Mesenchymal stem cell (in vitro differentiated cells and primary cell): ENCODE data around the gene RPL41.
A peak's percentile ranks its signal among the peaks of the same experiment; 100 is the strongest.

Source experiments
- DNase-seq: peaks from one replicate; pipeline ENCODE4 v3.0.0-alpha.2; 2013
- H2AFZ ChIP-seq: one replicate; pipeline ENCODE4 v1.6.1; 2013; ENCODE audit warnings: low read depth, mild to moderate bottlenecking, control low read depth, inconsistent platforms, low read length, moderate library complexity
- H2AK5ac ChIP-seq: 2 replicates; pipeline ENCODE4 v1.6.1; 2013; ENCODE audit warnings: low read length, moderate library complexity, mild to moderate bottlenecking, inconsistent platforms; ENCODE audit not compliant: severe bottlenecking
- H2BK120ac ChIP-seq: one replicate; pipeline ENCODE4 v1.6.1; 2013; ENCODE audit warnings: low read depth, mild to moderate bottlenecking, inconsistent platforms, low read length, moderate library complexity
- H2BK12ac ChIP-seq, 2 experiments: one replicate each; pipeline ENCODE4 v1.6.1; 2013; ENCODE audit warnings: inconsistent platforms in 2 of 2, low read length in 2 of 2, mild to moderate bottlenecking in 2 of 2, moderate library complexity in 2 of 2, control low read depth in 1 of 2
- H2BK15ac ChIP-seq: one replicate; pipeline ENCODE4 v1.6.1; 2013; ENCODE audit warnings: mild to moderate bottlenecking, low read depth, inconsistent platforms; ENCODE audit not compliant: poor library complexity, severe bottlenecking
- H2BK5ac ChIP-seq: 2 replicates; pipeline ENCODE4 v1.6.1; 2013; ENCODE audit warnings: low read depth, mild to moderate bottlenecking, low read length, control low read depth, inconsistent platforms; ENCODE audit not compliant: poor library complexity, severe bottlenecking
- H3K14ac ChIP-seq, 2 experiments: one replicate each; pipeline ENCODE4 v1.6.1; 2013; ENCODE audit warnings: inconsistent platforms in 2 of 2, low read length in 2 of 2, control low read depth in 1 of 2, mild to moderate bottlenecking in 1 of 2, moderate library complexity in 1 of 2
- H3K18ac ChIP-seq, 2 experiments: one replicate each; pipeline ENCODE4 v1.6.1; 2013; ENCODE audit warnings: inconsistent platforms in 2 of 2, low read length in 2 of 2, control low read depth in 1 of 2, low read depth in 1 of 2, mild to moderate bottlenecking in 1 of 2
- H3K23ac ChIP-seq, 2 experiments: one replicate each; pipeline ENCODE4 v1.6.1; 2013; ENCODE audit warnings: inconsistent platforms in 2 of 2, low read length in 2 of 2, mild to moderate bottlenecking in 2 of 2, moderate library complexity in 2 of 2, control low read depth in 1 of 2
- H3K27ac ChIP-seq: 2 replicates; pipeline ENCODE4 v1.5.1; 2013; ENCODE audit warnings: mild to moderate bottlenecking, moderate library complexity, low read length, control low read depth, inconsistent platforms; ENCODE audit not compliant: poor library complexity, severe bottlenecking
- H3K27me3 ChIP-seq, 2 experiments: 2 replicates each; pipeline versions ENCODE4 v1.6.1 to v1.7.0; 2013; ENCODE audit warnings: low read length in 2 of 2, mild to moderate bottlenecking in 2 of 2, moderate library complexity in 2 of 2, control low read depth in 1 of 2, inconsistent platforms in 1 of 2; ENCODE audit not compliant: control insufficient read depth in 1 of 2, insufficient read depth in 1 of 2
- H3K36me3 ChIP-seq, 2 experiments: 2 replicates each; pipeline versions ENCODE4 v1.6.1 to v1.7.0; 2013; ENCODE audit warnings: low read length in 2 of 2, control low read depth in 1 of 2, inconsistent platforms in 1 of 2, low read depth in 1 of 2, mild to moderate bottlenecking in 1 of 2; ENCODE audit not compliant: insufficient read depth in 2 of 2, control insufficient read depth in 1 of 2
- H3K4ac ChIP-seq, 2 experiments: one replicate each; pipeline ENCODE4 v1.6.1; 2013; ENCODE audit warnings: inconsistent platforms in 2 of 2, low read length in 2 of 2, mild to moderate bottlenecking in 2 of 2, moderate library complexity in 2 of 2, control low read depth in 1 of 2, low read depth in 1 of 2
- H3K4me1 ChIP-seq: 2 replicates; pipeline ENCODE4 v1.6.1; 2013; ENCODE audit warnings: low read depth, low read length, control low read depth; ENCODE audit not compliant: control insufficient read depth, insufficient read depth
- H3K4me2 ChIP-seq: 2 replicates; pipeline ENCODE4 v1.6.1; 2013; ENCODE audit warnings: low read length, mild to moderate bottlenecking, inconsistent platforms; ENCODE audit not compliant: poor library complexity, severe bottlenecking
- H3K4me3 ChIP-seq, 2 experiments: 2 replicates each; pipeline versions ENCODE4 v1.5.1 to v1.7.0; 2013; ENCODE audit warnings: low read length in 2 of 2, mild to moderate bottlenecking in 2 of 2, control low read depth in 1 of 2, low read depth in 1 of 2; ENCODE audit not compliant: insufficient read depth in 1 of 2
- H3K79me1 ChIP-seq: replicated peaks from 2 replicates; pipeline ENCODE4 v1.6.1; 2013; ENCODE audit warnings: mild to moderate bottlenecking, control low read depth, low read length, inconsistent platforms; ENCODE audit not compliant: poor library complexity, severe bottlenecking
- H3K9ac ChIP-seq: 2 replicates; pipeline ENCODE4 v1.7.0; 2013; ENCODE audit warnings: mild to moderate bottlenecking, low read length, moderate library complexity
- H3K9me3 ChIP-seq: 2 replicates; pipeline ENCODE4 v1.7.0; 2013; ENCODE audit warnings: mild to moderate bottlenecking, low read length; ENCODE audit not compliant: control insufficient read depth
- H4K8ac ChIP-seq: one replicate; pipeline ENCODE4 v1.6.1; 2013; ENCODE audit warnings: inconsistent platforms, mild to moderate bottlenecking, low read length, moderate library complexity
- H4K91ac ChIP-seq: one replicate; pipeline ENCODE4 v1.6.1; 2013; ENCODE audit warnings: mild to moderate bottlenecking, low read length, inconsistent platforms
- WGBS: methylation state at CpG from one replicate; pipeline ENCODE4 v1.1.7; 2013; ENCODE audit warnings: mixed read lengths; 5-methylcytosine and 5-hydroxymethylcytosine counted together

The RPL41 gene

DNA sequence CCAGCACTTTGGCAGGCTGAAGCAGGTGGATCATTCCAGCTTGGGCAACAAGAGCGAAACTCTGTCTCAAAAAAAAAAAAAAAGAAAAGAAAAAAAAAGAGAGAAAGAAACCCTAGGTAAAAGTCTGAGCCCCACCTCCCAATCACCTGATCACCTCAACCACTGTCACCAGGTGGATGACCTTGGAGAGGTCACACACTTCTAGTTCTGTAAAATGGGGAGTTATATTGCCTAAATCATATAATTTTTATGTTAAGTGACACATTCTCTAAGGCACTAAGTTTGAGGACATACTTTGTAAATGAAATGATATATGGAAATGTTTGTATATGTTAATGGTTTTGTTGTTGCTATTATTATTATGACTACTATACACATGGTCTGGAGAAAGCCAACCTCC lies 38.0 kb upstream of the RPL41 start:
- Histone ChIP-seq H3K27me3 (peaks cover 23 to 32% of the 10 kb centered on the region in 2 experiments), H4K8ac (no peak overlapping the region), H2BK15ac (no peak overlapping the region), H3K14ac (no peak overlapping the region), H2BK5ac (no peak overlapping the region), H3K4me2 (no peak overlapping the region), H3K4ac (no peak overlapping the region), H3K27ac (peak overlapping the region; percentile 6), H3K9ac (peak overlapping the region; percentile 79), H3K79me1 (no peaks in the 10 kb centered on the region), H2AFZ (no peak overlapping the region), H3K18ac (no peak overlapping the region), H2BK12ac (no peak overlapping the region), H2AK5ac (no peak overlapping the region), H3K9me3 (no peaks in the 10 kb centered on the region), H4K91ac (no peak overlapping the region), H2BK120ac (no peak overlapping the region), H3K36me3 (no peaks in the 10 kb centered on the region), H3K4me3 (no peak overlapping the region), H3K4me1 (peaks cover 18% of the 10 kb centered on the region), H3K23ac (no peak overlapping the region)
- WGBS, result no CpG with 5 or more reads among the region's 1 CpG
- DNase-seq, result no peak

DNA sequence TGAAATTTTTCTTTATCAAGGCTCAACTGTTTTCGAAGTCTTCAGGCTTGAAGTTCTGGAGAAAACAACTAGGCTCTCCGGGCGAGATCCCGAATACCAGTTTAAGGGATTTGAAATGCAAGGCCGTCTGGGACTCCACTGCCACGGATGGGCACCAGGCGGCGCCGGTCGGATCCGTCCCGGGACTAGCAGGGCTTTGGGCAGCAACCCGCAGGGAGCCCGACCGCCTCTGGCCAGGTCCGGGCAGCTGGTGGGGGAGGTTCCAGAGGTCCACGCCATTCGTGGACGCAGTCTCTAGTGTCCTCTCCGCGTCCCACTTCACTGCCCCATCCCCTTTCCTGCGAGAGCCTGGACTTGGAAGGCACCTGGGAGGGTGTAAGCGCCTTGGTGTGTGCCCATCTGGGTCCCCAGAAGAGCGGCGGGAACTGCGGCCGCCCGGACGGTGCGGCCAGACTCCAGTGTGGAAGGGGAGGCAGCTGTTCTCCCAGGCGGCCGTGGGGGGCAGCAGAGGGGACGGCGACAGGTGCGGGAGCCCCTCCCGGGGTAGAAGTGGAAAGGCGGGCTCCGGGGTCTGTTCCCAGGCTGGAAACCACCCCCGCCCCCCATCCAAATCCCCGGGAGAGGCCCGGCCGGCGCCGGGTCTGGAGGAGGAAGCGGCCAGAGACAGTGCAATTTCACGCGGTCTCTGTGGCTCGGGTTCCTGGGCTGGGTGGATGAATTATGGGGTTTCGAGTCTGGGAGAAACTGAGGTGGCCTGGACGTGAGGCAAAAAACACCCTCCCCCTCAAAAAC lies 37.3 kb upstream of the RPL41 start:
- no peak overlapping the region for H2AK5ac ChIP-seq
- peaks cover 18% of the 10 kb centered on the region for H3K4me1 ChIP-seq
- no peaks in the 10 kb centered on the region for H3K9me3 ChIP-seq
- H3K4ac ChIP-seq, result no peak overlapping the region
- H3K23ac ChIP-seq, result no peak overlapping the region
- peaks cover 29 to 37% of the 10 kb centered on the region in 2 experiments for H3K27me3 ChIP-seq
- peak overlapping the region; percentile 96 for H3K4me2 ChIP-seq
- no peaks in the 10 kb centered on the region for H3K36me3 ChIP-seq
- H3K79me1 ChIP-seq, result no peaks in the 10 kb centered on the region
- no peak overlapping the region for H4K91ac ChIP-seq
- H4K8ac ChIP-seq, result peak overlapping the region; percentile 46
- H2BK5ac ChIP-seq, result no peak overlapping the region
- peak overlapping the region; percentile 83 for H2AFZ ChIP-seq
- 2% methylated on average over 28 of the region's 50 CpGs for WGBS
- H3K4me3 ChIP-seq, result peak overlapping the region; percentile 62 to 85
- H3K18ac ChIP-seq, result peak overlapping the region in 1 of 2 experiments; percentile 44
- no peak overlapping the region for H2BK12ac ChIP-seq
- DNase-seq, result peak; percentile 89
- H3K27ac ChIP-seq, result peak overlapping the region; percentile 73
- no peak overlapping the region for H2BK120ac ChIP-seq
- no peak overlapping the region for H3K14ac ChIP-seq
- H2BK15ac ChIP-seq, result no peak overlapping the region
- peak overlapping the region; percentile 79 for H3K9ac ChIP-seq

DNA sequence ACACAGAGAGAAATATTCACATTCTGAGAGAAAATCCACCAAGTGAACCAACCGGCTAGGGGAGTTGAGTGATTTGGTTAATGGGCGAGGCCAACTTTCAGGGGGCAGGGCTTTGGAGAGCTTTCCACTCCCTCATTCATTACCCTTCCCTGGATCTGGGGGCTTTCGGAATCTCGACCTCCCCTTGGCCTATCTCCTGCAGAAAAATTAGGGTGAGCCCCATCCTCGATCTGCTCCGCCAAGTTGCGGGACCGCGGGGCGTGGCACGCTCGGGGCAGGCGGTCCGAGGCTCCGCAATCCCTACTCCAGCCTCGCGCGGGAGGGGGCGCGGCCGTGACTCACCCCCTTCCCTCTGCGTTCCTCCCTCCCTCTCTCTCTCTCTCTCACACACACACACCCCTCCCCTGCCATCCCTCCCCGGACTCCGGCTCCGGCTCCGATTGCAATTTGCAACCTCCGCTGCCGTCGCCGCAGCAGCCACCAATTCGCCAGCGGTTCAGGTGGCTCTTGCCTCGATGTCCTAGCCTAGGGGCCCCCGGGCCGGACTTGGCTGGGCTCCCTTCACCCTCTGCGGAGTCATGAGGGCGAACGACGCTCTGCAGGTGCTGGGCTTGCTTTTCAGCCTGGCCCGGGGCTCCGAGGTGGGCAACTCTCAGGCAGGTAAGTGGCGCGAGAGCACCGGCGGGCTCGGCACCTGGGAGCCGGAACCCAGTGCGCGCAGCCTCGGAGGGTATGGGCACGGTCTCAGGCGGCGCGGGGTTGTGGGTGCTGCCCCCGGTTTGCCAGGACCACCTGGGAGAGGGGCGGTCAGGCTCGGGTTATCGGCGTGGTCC lies 36.5 kb upstream of the RPL41 start, which contains the start of gene ERBB3:
Gene ERBB3 (plus strand): TSS at position 443 of the 833 bp plus-strand sequence. CDS start 136 bp downstream, at position 579.
- Histone ChIP-seq H3K27ac (peak within 1 kb of the TSS; percentile 73), H3K4me3 (peak within 1 kb of the TSS; percentile 62 to 85), H3K9ac (peak within 1 kb of the TSS; percentile 79), H3K14ac (peak within 1 kb of the TSS in 1 of 2 experiments; percentile 41), H3K4me1 (peaks cover 18% of the 10 kb centered on the region), H2BK15ac (peak within 1 kb of the TSS; percentile 20), H3K79me1 (no peaks in the 10 kb centered on the region), H2AFZ (peak within 1 kb of the TSS; percentile 83), H2BK120ac (no peak within 1 kb of the TSS), H3K4me2 (peak within 1 kb of the TSS; percentile 96), H2BK5ac (peak within 1 kb of the TSS; percentile 20), H4K8ac (peak within 1 kb of the TSS; percentile 46), H3K4ac (peak within 1 kb of the TSS in 1 of 2 experiments; percentile 56), H3K18ac (peak within 1 kb of the TSS in 1 of 2 experiments; percentile 44), H2AK5ac (no peak within 1 kb of the TSS), H2BK12ac (no peak within 1 kb of the TSS), H3K27me3 (peaks cover 29 to 37% of the 10 kb centered on the region in 2 experiments), H4K91ac (no peak within 1 kb of the TSS), H3K36me3 (no peaks in the 10 kb centered on the region), H3K23ac (peak within 1 kb of the TSS in 1 of 2 experiments; percentile 89), H3K9me3 (no peaks in the 10 kb centered on the region)
- DNase-seq, result peak; percentile 87
- under 1% methylated on average over 54 of the region's 59 CpGs for WGBS
